GM18858 (cell line): Measurements from ENCODE around the gene PHLDA3.
A peak's percentile ranks its signal among the peaks of the same experiment; 100 is the strongest.

Experiments
- ATAC-seq: cut with Tn5 transposase; IDR thresholded peaks from one replicate; pipeline ENCODE4 v1.9.1; 2021; ENCODE audit not compliant: unreplicated experiment

PHLDA3 gene

GRCh38 chr1:201468501-201468843, 516 bp downstream of the PHLDA3 start:
- ATAC-seq: peak; percentile 27

DNA sequence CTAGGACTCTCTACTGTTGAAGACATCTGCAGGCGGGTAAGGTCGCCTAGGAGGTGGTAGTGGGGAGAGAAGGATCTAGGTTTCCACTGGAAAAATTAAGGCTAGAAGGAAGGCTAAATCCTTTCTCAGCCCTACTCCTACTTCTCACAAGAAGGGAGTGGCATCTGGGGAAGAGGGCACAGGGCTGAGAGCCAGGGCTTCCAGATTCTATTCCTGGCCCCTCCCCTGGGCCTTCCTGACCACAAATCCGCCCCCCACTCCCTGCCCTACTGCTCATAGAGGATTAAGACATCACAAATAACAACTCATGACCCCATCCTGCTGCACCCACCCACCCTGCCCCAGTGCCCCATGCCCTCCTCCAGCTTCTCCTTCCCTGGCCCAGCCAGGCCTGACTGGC, 2.5 kb downstream of the PHLDA3 start:
- ATAC-seq: no peak

GRCh38 chr1:201465698-201466290, 3.2 kb downstream of the PHLDA3 start:
- ATAC-seq: no peak

DNA sequence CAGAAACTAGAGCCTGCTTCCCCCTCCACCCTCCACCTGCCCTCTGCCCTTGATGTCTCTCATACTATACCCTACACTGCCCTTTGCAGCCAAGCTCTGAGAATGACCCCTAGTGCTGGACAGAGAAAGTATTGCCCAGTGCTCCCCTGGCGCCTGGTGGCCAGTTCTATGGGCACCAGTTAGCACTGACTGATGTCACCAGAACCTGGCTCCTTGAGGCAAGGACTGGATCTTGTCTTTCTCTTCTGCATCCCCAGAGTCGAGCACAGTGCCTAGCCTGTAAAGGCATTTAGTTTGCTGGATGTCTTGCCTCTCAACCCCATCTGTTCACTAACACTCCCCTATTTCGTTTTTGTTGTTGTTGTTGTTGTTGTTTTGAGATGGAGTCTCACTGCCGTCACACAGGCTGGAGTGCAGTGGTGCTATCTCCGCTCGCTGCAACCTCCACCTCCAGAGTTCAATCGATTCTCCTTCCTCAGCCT, 5.9 kb downstream of the PHLDA3 start:
- ATAC-seq: no peak

DNA sequence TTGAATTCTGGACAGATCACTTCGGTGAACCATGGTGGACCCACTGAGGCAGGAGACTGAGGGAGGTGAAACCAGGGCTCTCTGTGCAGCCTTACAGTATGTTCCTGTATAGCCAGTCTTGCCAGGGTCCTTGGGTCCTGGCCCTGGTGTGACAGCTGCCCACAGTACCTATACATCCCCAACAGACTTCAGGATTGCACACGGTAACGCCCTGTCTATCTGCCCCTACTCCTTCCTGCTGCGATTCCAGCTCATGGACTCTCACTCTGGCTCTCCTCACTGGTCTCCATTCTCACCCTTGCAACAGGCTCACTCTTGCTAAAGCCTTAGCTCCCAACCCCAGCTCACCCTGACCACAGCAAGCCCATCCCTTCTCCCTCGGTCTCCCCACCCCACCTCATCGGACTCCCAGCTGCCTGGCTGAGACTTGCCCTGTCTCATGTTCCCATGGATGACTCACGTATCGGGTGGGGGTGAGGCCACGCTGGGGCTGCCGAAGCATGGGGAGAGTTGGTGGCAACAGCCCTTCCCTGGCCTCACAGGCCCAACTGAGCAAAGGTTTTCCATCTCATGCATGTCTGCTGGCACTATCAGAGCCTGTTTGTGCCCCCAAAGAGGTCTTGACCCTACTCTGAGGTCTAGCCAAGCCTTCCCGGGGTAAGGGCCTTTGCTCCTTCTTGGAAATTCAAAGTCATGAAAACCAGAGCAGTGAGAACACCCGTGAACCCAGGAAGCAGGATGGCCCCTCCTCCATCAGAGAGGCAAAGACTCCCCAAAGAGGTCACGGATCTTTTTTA, 7.1 kb downstream of the PHLDA3 start:
- no peak for ATAC-seq

DNA sequence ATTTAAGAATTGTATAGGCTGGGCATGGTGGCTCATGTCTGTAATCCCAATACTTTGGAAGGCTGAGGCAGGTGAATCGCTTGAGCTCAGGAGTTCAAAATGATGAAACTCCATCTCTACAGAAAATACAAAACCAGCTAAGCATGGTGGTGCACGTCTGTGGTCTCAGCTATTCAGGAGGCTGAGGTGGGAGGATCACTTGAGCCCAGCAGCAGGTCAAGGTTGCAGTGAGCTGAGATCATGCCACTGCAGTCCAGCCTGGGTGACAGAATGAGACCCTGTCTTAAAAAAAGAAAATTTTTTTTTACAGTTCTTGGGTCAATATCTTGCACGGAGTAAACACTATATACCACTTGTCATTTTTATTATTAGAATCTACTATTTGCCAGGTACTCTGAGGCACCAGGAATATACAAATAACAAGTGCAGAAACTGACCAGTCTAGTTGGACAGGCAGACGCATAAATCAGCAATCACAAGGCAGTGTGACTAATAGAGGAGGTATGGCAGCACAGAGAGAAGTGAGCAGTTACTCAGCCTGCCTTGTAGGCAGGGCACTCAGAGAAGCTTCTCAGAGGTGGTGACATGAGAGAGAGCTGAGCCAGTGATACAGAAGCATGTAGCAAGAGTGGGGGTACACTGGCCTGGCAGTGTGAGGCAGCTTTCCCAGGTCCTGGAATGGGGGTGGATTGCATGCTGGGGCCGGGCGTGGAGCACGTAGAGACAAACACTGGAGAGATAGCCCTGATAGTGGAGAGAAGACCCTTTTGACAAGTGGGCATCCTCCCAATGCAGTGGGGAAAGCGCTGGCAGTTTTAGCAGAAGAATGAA, 8.0 kb downstream of the PHLDA3 start:
- no peak for ATAC-seq

DNA sequence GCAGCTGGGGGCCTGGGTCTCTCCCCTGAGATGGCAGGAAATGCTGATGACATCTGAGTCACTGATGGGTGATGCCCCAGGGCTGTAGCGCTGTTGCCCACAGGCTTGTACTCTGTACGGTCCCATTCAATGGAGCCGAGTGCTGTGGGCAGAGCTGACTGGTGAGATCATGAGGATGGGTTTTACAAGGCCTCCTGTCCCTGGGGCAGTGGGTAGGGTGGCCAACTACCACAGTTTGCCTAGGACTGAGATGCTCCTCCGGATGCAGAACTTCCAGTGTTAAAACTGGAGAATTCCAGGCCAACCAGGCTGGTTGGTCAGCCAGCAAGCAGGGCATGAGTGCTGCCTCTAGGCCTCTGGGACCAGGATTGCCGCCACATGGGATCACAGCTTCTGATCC, 9.2 kb downstream of the PHLDA3 start:
- no peak for ATAC-seq

- no peak for ATAC-seq
These were observed 9.9 kb downstream of the PHLDA3 start for GRCh38 chr1:201459052-201459451.

DNA sequence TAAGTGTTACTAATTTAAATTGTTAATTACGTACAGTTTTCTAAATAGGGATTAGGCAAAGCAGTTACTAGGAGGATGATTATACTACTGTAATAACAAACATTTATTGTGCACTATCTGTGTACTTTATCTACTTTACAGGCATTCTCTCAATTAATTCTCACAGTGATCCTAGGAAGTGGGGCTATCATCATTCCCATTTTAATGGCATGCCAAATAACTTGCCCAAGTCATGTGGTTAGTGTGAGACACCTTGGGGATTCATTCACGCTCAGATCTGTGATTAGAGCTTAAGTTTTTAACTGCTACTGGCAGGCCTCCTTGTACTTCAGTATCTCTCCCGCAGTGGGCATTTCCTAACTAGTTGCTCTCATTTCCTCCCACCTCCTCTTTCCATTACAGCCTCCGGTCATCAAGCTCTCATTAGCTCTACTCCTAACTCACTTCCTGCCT, 11.5 kb downstream of the PHLDA3 start:
- ATAC-seq: no peak

- ATAC-seq: no peak
These were observed 12.3 kb downstream of the PHLDA3 start for GRCh38 chr1:201456499-201457309.

GRCh38 chr1:201455098-201455497, 13.9 kb downstream of the PHLDA3 start:
- ATAC-seq: no peak

- no peak for ATAC-seq
These were observed 14.4 kb downstream of the PHLDA3 start for GRCh38 chr1:201454608-201455007.

GRCh38 chr1:201452866-201453265, 16.1 kb downstream of the PHLDA3 start:
- no peak for ATAC-seq

DNA sequence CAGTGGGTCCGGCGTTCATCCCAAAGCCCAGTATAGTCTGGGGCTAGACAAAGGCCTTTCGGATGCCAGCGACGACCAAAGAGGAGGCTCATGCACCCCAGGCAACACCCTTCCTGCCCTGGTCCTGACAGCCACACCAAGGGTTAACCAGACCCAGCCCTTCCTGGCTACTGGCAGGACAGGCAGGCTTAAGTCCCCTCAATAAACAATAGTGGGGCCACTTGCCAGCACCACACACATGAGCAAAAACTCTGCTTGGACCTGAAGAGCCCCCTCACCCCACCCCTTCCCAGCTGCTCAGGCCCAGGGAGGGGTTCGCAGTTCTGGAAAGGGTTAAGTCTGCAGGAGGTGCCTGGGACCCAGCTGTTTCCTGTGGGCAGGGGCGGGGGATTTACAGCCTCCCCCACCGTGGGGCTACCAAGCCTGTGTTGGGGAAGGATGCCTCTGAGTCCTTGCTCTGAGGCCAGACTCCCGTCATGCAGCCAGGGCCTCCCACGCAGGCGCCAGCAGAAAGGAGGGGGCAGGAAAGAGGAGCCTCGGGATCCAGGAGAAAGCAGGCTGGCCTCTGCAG, 18.2 kb downstream of the PHLDA3 start:
- ATAC-seq: no peak

DNA sequence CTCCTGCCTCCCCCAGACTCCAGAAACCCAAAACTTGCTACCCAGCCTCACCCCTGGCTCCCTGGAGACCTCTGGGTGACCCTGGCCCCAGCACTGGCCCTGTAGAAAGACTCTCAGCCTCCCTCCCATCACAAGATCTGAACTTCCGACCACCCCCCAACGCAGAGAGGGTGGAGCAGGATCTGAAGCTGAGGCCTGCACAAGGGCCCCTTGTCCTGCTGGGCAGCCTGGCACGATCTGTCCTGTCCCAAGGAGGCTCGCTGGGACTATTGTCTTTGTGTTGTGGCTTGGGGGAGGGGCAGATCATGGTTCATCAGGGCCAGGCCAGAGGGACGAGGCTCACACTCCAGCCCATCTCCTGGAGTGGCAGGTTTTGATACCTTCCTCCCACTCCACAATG, 20.0 kb downstream of the PHLDA3 start:
- no peak for ATAC-seq

DNA sequence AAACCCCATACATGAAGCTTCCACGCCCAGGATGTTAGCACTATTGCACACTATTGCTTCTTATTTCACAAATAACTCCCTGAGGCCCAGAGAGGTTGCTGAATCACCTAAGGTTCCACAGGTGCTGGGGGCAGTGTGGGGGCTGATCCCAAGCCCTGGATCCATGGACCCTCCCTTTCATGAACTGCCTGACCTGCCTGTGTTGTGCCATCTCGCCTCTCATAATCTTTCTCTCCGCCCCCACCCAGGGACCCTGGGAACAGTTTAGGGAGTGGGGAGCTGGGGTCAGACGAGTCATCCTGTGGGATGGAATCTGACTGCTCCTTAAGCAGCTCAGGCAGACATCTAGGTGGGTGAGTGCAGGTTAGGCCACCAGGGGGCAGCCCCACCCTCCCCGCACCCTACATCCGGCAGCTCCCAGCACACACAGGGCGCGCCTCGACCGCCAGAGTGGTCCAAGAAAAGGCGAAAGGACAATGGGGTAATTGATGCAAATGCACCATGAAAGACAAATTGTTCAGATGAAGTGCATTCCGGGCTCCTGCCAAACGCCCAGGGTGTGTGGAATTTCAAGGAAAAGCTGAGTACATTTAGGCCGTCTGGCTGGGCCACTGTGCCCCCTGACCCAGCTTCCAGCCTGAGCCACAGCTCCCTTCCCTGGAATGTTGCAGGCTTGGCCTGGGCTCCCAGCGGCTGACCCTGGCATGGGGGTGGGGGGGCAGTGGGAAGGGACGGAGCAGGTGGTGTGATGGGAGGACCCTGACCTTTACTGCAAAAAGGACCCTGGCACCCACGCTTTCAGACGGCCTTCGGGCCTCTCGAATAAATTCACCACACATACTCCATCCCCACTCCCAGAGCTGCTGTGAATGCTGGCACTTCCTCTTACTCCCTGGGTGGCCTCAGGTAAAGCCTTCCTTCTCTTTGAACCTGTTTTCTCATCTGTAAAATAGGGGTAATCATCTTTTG, 20.8 kb downstream of the PHLDA3 start:
- ATAC-seq: no peak

DNA sequence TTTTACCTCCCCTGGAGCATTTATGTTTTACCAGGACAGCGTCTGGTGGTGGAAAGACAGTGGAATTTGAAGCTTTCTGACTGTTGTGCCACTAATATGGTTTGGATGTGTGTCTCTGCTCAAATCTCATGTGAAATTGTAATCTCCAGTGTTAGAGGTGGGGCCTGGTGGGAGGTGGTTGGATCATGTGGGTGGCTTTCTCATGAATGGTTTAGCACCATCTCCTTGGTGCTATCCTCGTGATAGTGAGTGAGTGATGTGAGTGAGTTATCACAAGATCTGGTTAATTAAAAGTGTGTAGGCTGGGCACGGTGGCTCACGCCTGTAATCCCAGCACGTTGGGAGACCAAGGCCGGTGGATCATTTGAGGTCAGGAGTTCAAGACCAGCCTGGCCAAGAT, 23.7 kb downstream of the PHLDA3 start:
- no peak for ATAC-seq

- no peak for ATAC-seq
These were observed 24.2 kb downstream of the PHLDA3 start for GRCh38 chr1:201444792-201445191.

GRCh38 chr1:201443747-201444146, 25.2 kb downstream of the PHLDA3 start:
- ATAC-seq: no peak
